Measurements from ENCODE around the gene CLP1.

Gene CLP1

GRCh38 chr11:57657194-57658022 is at the start of gene CLP1:
Gene CLP1 (plus strand): TSS chr11:57657762. CDS start chr11:57659477, 1,715 bp downstream.
- DNase-seq: peak; percentile 99

GRCh38 chr11:57610170-57610569 is 47.4 kb upstream of the CLP1 start:
- no peak for DNase-seq

- DNase-seq: no peak
These were observed 43.3 kb upstream of the CLP1 start for GRCh38 chr11:57614234-57614772.

GRCh38 chr11:57615308-57615707 is 42.3 kb upstream of the CLP1 start:
- DNase-seq: no peak

GRCh38 chr11:57616595-57616994 is 41.0 kb upstream of the CLP1 start:
- DNase-seq: no peak

GRCh38 chr11:57618438-57618837 is 39.1 kb upstream of the CLP1 start:
- DNase-seq: no peak

GRCh38 chr11:57619331-57619730 is 38.2 kb upstream of the CLP1 start:
- no peak for DNase-seq

GRCh38 chr11:57620467-57620866 is 37.1 kb upstream of the CLP1 start:
- DNase-seq: no peak

GRCh38 chr11:57622263-57622662 is 35.3 kb upstream of the CLP1 start:
- DNase-seq: no peak

- DNase-seq: no peak
These were observed 32.7 kb upstream of the CLP1 start for GRCh38 chr11:57624864-57625263.

GRCh38 chr11:57626895-57627294 is 30.7 kb upstream of the CLP1 start:
- no peak for DNase-seq

- no peak for DNase-seq
These were observed 27.4 kb upstream of the CLP1 start for GRCh38 chr11:57630171-57630570.

- DNase-seq: no peak
These were observed 25.4 kb upstream of the CLP1 start for GRCh38 chr11:57632116-57632515.

- DNase-seq: no peak
These were observed 24.0 kb upstream of the CLP1 start for GRCh38 chr11:57633394-57634070.

- no peak for DNase-seq
These were observed 23.3 kb upstream of the CLP1 start for GRCh38 chr11:57634311-57634710.

- no peak for DNase-seq
These were observed 22.3 kb upstream of the CLP1 start for GRCh38 chr11:57635246-57635645.

- DNase-seq: no peak
These were observed 19.9 kb upstream of the CLP1 start for GRCh38 chr11:57637626-57638004.

- no peak for DNase-seq
These were observed 19.4 kb upstream of the CLP1 start for GRCh38 chr11:57638005-57638781.

- DNase-seq: no peak
These were observed 18.7 kb upstream of the CLP1 start for GRCh38 chr11:57638811-57639320.

GRCh38 chr11:57639321-57640067 is 18.1 kb upstream of the CLP1 start:
- DNase-seq: no peak

- DNase-seq: no peak
These were observed 17.3 kb upstream of the CLP1 start for GRCh38 chr11:57640068-57640800.

All from activated CD4-positive, alpha-beta T cell treated with anti-CD3 and anti-CD28 coated beads, Interleukin-2, amount 50 U/mL, for 4 hours (primary cell).